NB4 (cell line): ENCODE measurements around the gene PWP2.

Source experiments
- POLR2A ChIP-seq: IDR thresholded peaks from 2 replicates; pipeline ENCODE4 v1.6.1; 2011; ENCODE audit warnings: mild to moderate bottlenecking; ENCODE audit not compliant: insufficient read length; ENCODE audit errors: extremely low read depth
- TF ChIP-seq, protein P1 (sequence below): IDR thresholded peaks from one replicate; pipeline ENCODE4 v1.5.1; 2012; ENCODE audit warnings: low read depth, low read length

DNA sequence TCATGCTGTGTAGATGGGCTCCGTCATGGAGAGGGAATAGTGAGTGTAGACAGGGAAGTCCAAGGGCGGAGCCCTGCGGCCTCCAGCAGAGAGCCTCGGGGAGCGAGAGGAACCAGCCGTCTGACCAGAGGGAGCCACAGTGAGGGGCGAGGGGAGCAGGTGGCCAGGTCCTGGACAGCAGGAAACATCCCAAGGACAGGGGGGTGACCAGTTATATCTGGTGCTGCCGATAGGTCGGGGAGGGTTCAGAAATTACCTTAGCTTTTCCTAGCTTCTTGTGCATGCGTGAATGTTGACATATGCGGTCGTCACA, 48.6 kb upstream of the PWP2 start:
- TF ChIP-seq POLR2A = no peak
- TF ChIP-seq, protein P1, sequence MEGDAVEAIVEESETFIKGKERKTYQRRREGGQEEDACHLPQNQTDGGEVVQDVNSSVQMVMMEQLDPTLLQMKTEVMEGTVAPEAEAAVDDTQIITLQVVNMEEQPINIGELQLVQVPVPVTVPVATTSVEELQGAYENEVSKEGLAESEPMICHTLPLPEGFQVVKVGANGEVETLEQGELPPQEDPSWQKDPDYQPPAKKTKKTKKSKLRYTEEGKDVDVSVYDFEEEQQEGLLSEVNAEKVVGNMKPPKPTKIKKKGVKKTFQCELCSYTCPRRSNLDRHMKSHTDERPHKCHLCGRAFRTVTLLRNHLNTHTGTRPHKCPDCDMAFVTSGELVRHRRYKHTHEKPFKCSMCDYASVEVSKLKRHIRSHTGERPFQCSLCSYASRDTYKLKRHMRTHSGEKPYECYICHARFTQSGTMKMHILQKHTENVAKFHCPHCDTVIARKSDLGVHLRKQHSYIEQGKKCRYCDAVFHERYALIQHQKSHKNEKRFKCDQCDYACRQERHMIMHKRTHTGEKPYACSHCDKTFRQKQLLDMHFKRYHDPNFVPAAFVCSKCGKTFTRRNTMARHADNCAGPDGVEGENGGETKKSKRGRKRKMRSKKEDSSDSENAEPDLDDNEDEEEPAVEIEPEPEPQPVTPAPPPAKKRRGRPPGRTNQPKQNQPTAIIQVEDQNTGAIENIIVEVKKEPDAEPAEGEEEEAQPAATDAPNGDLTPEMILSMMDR = no peak
